Adrenal gland (tissue), 5 donors: ENCODE results near the gene BPIFB1.

Experiments
- CTCF ChIP-seq, 6 experiments: fragments of 450-650 bp in 4 of 6; fragments of 200-600 bp in 2 of 6; sonication (generic) in 1 of 6; IDR thresholded peaks; 1 replicate in 5 of 6; 2 replicates in 1 of 6; pipeline versions ENCODE4 v1.5.1 to v1.8.0; 2016 to 2021; ENCODE audit warnings: antibody characterized with exemption in 6 of 6, mild to moderate bottlenecking in 2 of 6, moderate library complexity in 1 of 6
- POLR2A ChIP-seq, 2 donors: fragments of 450-650 bp; IDR thresholded peaks; one replicate each; pipeline ENCODE4 v1.6.1; 2017; ENCODE audit warnings: antibody characterized with exemption in 2 of 2, mild to moderate bottlenecking in 2 of 2, moderate library complexity in 1 of 2
- donor health status: DM: no; HTN: no; CAD: no.

- TF ChIP-seq CTCF (IDR thresholded peaks at IDR 0.05) = no peak
- TF ChIP-seq POLR2A (IDR thresholded peaks at IDR 0.05) = no peak
Measured at GRCh38 chr20:33305589-33306057, 22.6 kb downstream of the BPIFB1 start.
